Measurements from ENCODE around the gene OGFR.

Gene OGFR

GRCh38 chr20:62770916-62771315, 33.7 kb upstream of the OGFR start:
- no peak overlapping the region for H3K27ac ChIP-seq
- TF ChIP-seq CTCF (conservative IDR thresholded peaks at IDR 0.05) = no peak

- H3K27ac ChIP-seq = no peak overlapping the region
- TF ChIP-seq ZFX (IDR thresholded peaks at IDR 0.05) (no peak), CTCF (conservative IDR thresholded peaks at IDR 0.05) (no peak)
Observed at GRCh38 chr20:62771396-62772102, 33.1 kb upstream of the OGFR start.

GRCh38 chr20:62772103-62772611, 32.5 kb upstream of the OGFR start:
- no peak overlapping the region for H3K27ac ChIP-seq
- TF ChIP-seq ZFX (IDR thresholded peaks at IDR 0.05) (no peak), CTCF (conservative IDR thresholded peaks at IDR 0.05) (no peak)

DNA sequence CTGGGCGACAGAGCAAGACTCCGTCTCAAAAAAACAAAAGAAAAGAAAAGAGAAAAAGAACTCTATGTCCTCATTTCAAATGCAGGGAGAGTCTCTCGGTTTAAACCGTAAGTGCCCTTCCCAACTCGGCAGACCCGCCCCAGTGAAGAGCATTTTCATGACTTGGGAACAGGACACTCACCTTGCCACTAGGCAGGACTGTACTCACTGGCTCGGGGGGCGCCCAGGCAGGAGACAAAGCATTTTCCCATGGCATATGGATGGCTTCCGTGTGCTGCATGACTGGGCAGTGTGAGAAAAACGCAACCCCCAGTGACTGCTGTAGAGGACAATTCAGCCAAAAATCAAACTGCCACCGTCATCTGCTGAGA, 32.0 kb upstream of the OGFR start:
- H3K27ac ChIP-seq = no peak overlapping the region
- TF ChIP-seq CTCF (conservative IDR thresholded peaks at IDR 0.05) = no peak

DNA sequence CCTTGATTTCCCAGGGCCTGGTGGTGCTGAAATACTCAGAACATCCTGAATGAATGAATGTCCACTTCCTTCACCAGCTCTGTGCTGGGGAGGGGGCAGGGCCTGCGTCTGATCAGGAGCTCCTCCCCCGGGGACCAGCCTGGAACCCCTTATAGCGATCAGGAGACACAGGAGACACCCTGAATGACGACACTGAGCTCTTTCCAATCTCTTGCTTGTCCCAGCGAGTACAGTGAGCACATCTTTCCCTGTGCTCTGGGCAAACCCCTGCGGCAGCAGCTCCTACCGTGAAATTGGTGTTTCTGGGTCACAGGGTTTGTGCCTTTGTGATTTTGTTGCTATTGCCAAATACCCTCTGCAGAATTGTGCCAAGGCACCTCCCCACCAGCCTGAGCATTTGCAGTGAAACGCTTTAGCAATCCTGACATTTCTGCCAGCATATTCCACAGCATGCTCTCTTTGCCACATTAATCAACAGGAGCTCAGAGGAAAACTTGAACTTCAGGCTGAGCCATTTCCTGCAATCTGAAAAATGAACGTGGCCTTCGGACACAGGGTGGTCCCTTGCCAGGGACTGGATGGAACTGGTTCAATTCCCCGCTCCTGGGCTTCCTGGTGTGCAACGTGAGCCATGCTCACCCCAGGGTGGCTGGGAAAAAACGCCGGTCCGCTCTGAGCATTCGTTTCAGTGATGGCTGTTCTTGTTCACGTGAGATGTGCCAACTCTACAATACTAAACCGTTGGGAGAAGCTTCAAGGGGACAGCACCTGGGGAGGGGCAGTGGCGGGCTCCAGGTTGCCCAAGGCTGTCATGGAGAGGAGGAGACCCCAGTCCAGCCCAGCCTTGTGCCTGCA, 31.4 kb upstream of the OGFR start:
- H3K27ac ChIP-seq = no peak overlapping the region
- TF ChIP-seq CTCF (conservative IDR thresholded peaks at IDR 0.05) = no peak
- no peak for TF ChIP-seq ZFX (IDR thresholded peaks at IDR 0.05)

- H3K27ac ChIP-seq = no peak overlapping the region
- TF ChIP-seq CTCF (conservative IDR thresholded peaks at IDR 0.05) (no peak), ZFX (IDR thresholded peaks at IDR 0.05) (no peak)
Observed at GRCh38 chr20:62773845-62774714, 30.6 kb upstream of the OGFR start.
